K562 (cell line): Measurements from ENCODE around the gene MYL12B.

Source experiments
- CTCF ChIP-seq, 3 experiments: IDR thresholded peaks in 2 of 3; conservative IDR thresholded peaks in 1 of 3; 2 replicates each; pipeline ENCODE4 v1.5.1; 2011 to 2012; ENCODE audit warnings: low read length in 3 of 3, mild to moderate bottlenecking in 3 of 3, control low read depth in 2 of 3, improper control_type of control experiment in 1 of 3, inconsistent platforms in 1 of 3, low read depth in 1 of 3, mixed read lengths in 1 of 3, moderate library complexity in 1 of 3; ENCODE audit not compliant: insufficient read depth in 2 of 3
- LEF1 ChIP-seq: fragments of 450-650 bp; IDR thresholded peaks from 2 replicates; pipeline ENCODE4 v1.6.1; 2016; ENCODE audit warnings: mild to moderate bottlenecking
- MBD1 ChIP-seq: fragments of 250-450 bp; sonication (Bioruptor Pico); IDR thresholded peaks from 2 replicates; pipeline ENCODE4 v1.8.0; 2022; ENCODE audit warnings: inconsistent platforms
- SP2 ChIP-seq: IDR thresholded peaks from 2 replicates; pipeline ENCODE4 v1.6.1; 2011; ENCODE audit warnings: mild to moderate bottlenecking, low read depth, low read length, moderate library complexity; ENCODE audit not compliant: poor library complexity, severe bottlenecking; ENCODE audit errors: extremely low read depth
- ZSCAN29 ChIP-seq: fragments of 450-650 bp; IDR thresholded peaks from 2 replicates; pipeline ENCODE4 v1.6.1; 2017

- no peak for TF ChIP-seq SP2
- TF ChIP-seq CTCF (IDR thresholded peaks at IDR 0.05 in 2 of 3, conservative IDR thresholded peaks at IDR 0.05 in 1 of 3; ENCODE audit: insufficient read depth in 2 of 3, low read depth in 1 of 3, low read length in 3 of 3), result no peak
- TF ChIP-seq ZSCAN29, result no peak
- TF ChIP-seq MBD1, result no peak
- TF ChIP-seq LEF1, result peak; percentile 94
Measured at GRCh38 chr18:3246635-3247239, 15.2 kb upstream of the MYL12B start.
